Neuronal stem cell (in vitro differentiated cells): ENCODE data around the gene LIMK2.

Experiments
- DNase-seq: peaks from one replicate; pipeline ENCODE4 v3.0.0-alpha.2; 2013; ENCODE audit warnings: low spot score
- H2AFZ ChIP-seq: one replicate; pipeline ENCODE4 v1.6.1; 2013; ENCODE audit warnings: mild to moderate bottlenecking, low read length, inconsistent platforms
- H2AK5ac ChIP-seq: 2 replicates; pipeline ENCODE4 v1.6.1; 2013; ENCODE audit warnings: low read depth, mild to moderate bottlenecking, inconsistent platforms, low read length, moderate library complexity, mixed read lengths
- H2BK120ac ChIP-seq: 2 replicates; pipeline ENCODE4 v1.6.1; 2013; ENCODE audit warnings: low read depth, mild to moderate bottlenecking, inconsistent platforms, low read length, moderate library complexity, mixed read lengths
- H2BK12ac ChIP-seq: one replicate; pipeline ENCODE4 v1.6.1; 2013; ENCODE audit warnings: low read length, inconsistent platforms
- H2BK15ac ChIP-seq: 2 replicates; pipeline ENCODE4 v1.6.1; 2013; ENCODE audit warnings: mild to moderate bottlenecking, low read length, inconsistent platforms, mixed read lengths
- H2BK5ac ChIP-seq: one replicate; pipeline ENCODE4 v1.6.1; 2013; ENCODE audit warnings: inconsistent platforms, mild to moderate bottlenecking, low read length, moderate library complexity
- H3K14ac ChIP-seq: one replicate; pipeline ENCODE4 v1.6.1; 2013; ENCODE audit warnings: low read length, inconsistent platforms
- H3K18ac ChIP-seq: 2 replicates; pipeline ENCODE4 v1.6.1; 2013; ENCODE audit warnings: low read length, inconsistent platforms
- H3K23ac ChIP-seq: 2 replicates; pipeline ENCODE4 v1.6.1; 2013; ENCODE audit warnings: low read depth, mild to moderate bottlenecking, mixed read lengths, low read length, inconsistent platforms; ENCODE audit not compliant: poor library complexity
- H3K27ac ChIP-seq: replicated peaks from 3 replicates; pipeline ENCODE4 v1.5.1; 2013; ENCODE audit warnings: low read length, inconsistent platforms
- H3K27me3 ChIP-seq, 3 experiments: 2 replicates each; pipeline ENCODE4 v1.6.1; 2013; ENCODE audit warnings: low read length in 3 of 3, mild to moderate bottlenecking in 2 of 3, inconsistent platforms in 1 of 3, low read depth in 1 of 3, mixed read lengths in 1 of 3, moderate library complexity in 1 of 3; ENCODE audit not compliant: control insufficient read depth in 3 of 3, insufficient read depth in 3 of 3
- H3K36me3 ChIP-seq, 2 donors: replicated peaks in 1 of 2; 2 replicates each; pipeline ENCODE4 v1.6.1; 2013; ENCODE audit warnings: low read length in 2 of 2; ENCODE audit not compliant: control insufficient read depth in 2 of 2, insufficient read depth in 2 of 2
- H3K4ac ChIP-seq: 2 replicates; pipeline ENCODE4 v1.6.1; 2013; ENCODE audit warnings: inconsistent platforms, mild to moderate bottlenecking, low read length, moderate library complexity
- H3K4me1 ChIP-seq, 2 donors: 1 replicate in 1 of 2; 2 replicates in 1 of 2; pipeline ENCODE4 v1.6.1; 2013; ENCODE audit warnings: low read length in 2 of 2, low read depth in 1 of 2; ENCODE audit not compliant: control insufficient read depth in 2 of 2, insufficient read depth in 1 of 2
- H3K4me2 ChIP-seq: one replicate; pipeline ENCODE4 v1.6.1; 2013; ENCODE audit warnings: mild to moderate bottlenecking, low read length, inconsistent platforms; ENCODE audit not compliant: insufficient read depth, poor library complexity, severe bottlenecking
- H3K4me3 ChIP-seq, 2 donors: 2 replicates each; pipeline ENCODE4 v1.5.1; 2013; ENCODE audit warnings: low read length in 2 of 2, mild to moderate bottlenecking in 2 of 2, inconsistent platforms in 1 of 2, moderate library complexity in 1 of 2
- H3K79me1 ChIP-seq: one replicate; pipeline ENCODE4 v1.6.1; 2013; ENCODE audit warnings: low read depth, mild to moderate bottlenecking, inconsistent platforms, low read length, moderate library complexity
- H3K9ac ChIP-seq: one replicate; pipeline ENCODE4 v1.6.1; 2013; ENCODE audit warnings: mild to moderate bottlenecking, low read depth, low read length, inconsistent platforms; ENCODE audit not compliant: poor library complexity
- H3K9me3 ChIP-seq, 2 donors: replicated peaks in 1 of 2; 2 replicates each; pipeline versions ENCODE3 to v1.6.1; 2013; ENCODE audit warnings: low read length in 2 of 2, mild to moderate bottlenecking in 2 of 2, inconsistent platforms in 1 of 2, low read depth in 1 of 2, mixed read lengths in 1 of 2, moderate library complexity in 1 of 2; ENCODE audit not compliant: control insufficient read depth in 2 of 2, insufficient read depth in 1 of 2
- H4K8ac ChIP-seq: one replicate; pipeline ENCODE4 v1.6.1; 2013; ENCODE audit warnings: low read depth, mild to moderate bottlenecking, inconsistent platforms, low read length, moderate library complexity
- H4K91ac ChIP-seq: one replicate; pipeline ENCODE4 v1.6.1; 2013; ENCODE audit warnings: low read length, low read depth, mild to moderate bottlenecking, inconsistent platforms; ENCODE audit not compliant: poor library complexity
- WGBS, 2 donors: extraction: QIAGEN DNeasy Blood & Tissue Kit; methylation state at CpG; one replicate each; pipeline ENCODE4 v1.1.7; 2013; ENCODE audit warnings: missing lambda C conversion rate in 2 of 2, mixed read lengths in 1 of 2; ENCODE audit not compliant: insufficient read length in 2 of 2, insufficient replicate concordance in 1 of 2; ENCODE audit errors: extremely low coverage in 2 of 2; 5-methylcytosine and 5-hydroxymethylcytosine counted together

Gene LIMK2

GRCh38 chr22:31250740-31251600 is 38.9 kb downstream of the LIMK2 start:
- no peaks in the 10 kb centered on the region for H3K9me3 ChIP-seq
- no peak overlapping the region for H2AFZ ChIP-seq
- H3K4ac ChIP-seq, result no peak overlapping the region
- H3K4me3 ChIP-seq, result no peak overlapping the region
- H3K4me1 ChIP-seq, result peaks cover 9 to 17% of the 10 kb centered on the region in 2 donors
- H4K91ac ChIP-seq, result no peak overlapping the region
- H2AK5ac ChIP-seq, result no peak overlapping the region
- no peaks in the 10 kb centered on the region for H3K27me3 ChIP-seq
- H3K14ac ChIP-seq, result no peak overlapping the region
- no peak overlapping the region for H2BK15ac ChIP-seq
- no peak overlapping the region for H2BK120ac ChIP-seq
- H3K9ac ChIP-seq, result no peak overlapping the region
- H2BK12ac ChIP-seq, result no peak overlapping the region
- H4K8ac ChIP-seq, result no peak overlapping the region
- DNase-seq, result no peak
- peaks cover 6 to 10% of the 10 kb centered on the region in 2 donors for H3K36me3 ChIP-seq
- no peak overlapping the region for H3K27ac ChIP-seq
- WGBS, 2 donors, result no CpG with 5 or more reads among the region's 4 CpGs
- no peak overlapping the region for H3K4me2 ChIP-seq
- H2BK5ac ChIP-seq, result no peak overlapping the region
- peaks cover 4% of the 10 kb centered on the region for H3K79me1 ChIP-seq
- H3K23ac ChIP-seq, result no peak overlapping the region
- no peak overlapping the region for H3K18ac ChIP-seq

GRCh38 chr22:31253949-31254348 is 41.9 kb downstream of the LIMK2 start:
- WGBS, 2 donors, result no CpG with 5 or more reads among the region's 4 CpGs
- Histone ChIP-seq H3K4me1 (peaks cover 3 to 7% of the 10 kb centered on the region in 2 donors), H2BK15ac (no peak overlapping the region), H2BK12ac (no peak overlapping the region), H3K9me3 (no peaks in the 10 kb centered on the region), H3K18ac (no peak overlapping the region), H3K4me3 (no peak overlapping the region), H3K9ac (no peak overlapping the region), H2AK5ac (no peak overlapping the region), H3K27me3 (no peaks in the 10 kb centered on the region), H4K91ac (no peak overlapping the region), H3K23ac (no peak overlapping the region), H4K8ac (no peak overlapping the region), H3K4me2 (no peak overlapping the region), H3K4ac (no peak overlapping the region), H3K79me1 (peaks cover 3% of the 10 kb centered on the region), H3K27ac (no peak overlapping the region), H2AFZ (no peak overlapping the region), H3K14ac (no peak overlapping the region), H2BK120ac (no peak overlapping the region), H3K36me3 (peaks cover 14 to 22% of the 10 kb centered on the region in 2 donors), H2BK5ac (no peak overlapping the region)
- no peak for DNase-seq

GRCh38 chr22:31259798-31260473 is 47.8 kb downstream of the LIMK2 start:
- no peaks in the 10 kb centered on the region for H3K79me1 ChIP-seq
- H3K27me3 ChIP-seq, result no peaks in the 10 kb centered on the region
- no peaks in the 10 kb centered on the region for H3K9me3 ChIP-seq
- H3K4ac ChIP-seq, result no peak overlapping the region
- H3K4me2 ChIP-seq, result no peak overlapping the region
- H3K9ac ChIP-seq, result no peak overlapping the region
- H3K4me3 ChIP-seq, result no peak overlapping the region
- no peak overlapping the region for H2BK120ac ChIP-seq
- H2AK5ac ChIP-seq, result no peak overlapping the region
- no peak overlapping the region for H3K23ac ChIP-seq
- no peak overlapping the region for H2AFZ ChIP-seq
- H4K91ac ChIP-seq, result no peak overlapping the region
- H3K18ac ChIP-seq, result no peak overlapping the region
- no CpG with 5 or more reads among the region's 8 CpGs for WGBS, 2 donors
- peaks cover 33 to 62% of the 10 kb centered on the region in 2 donors for H3K36me3 ChIP-seq
- no peak overlapping the region for H2BK12ac ChIP-seq
- no peak overlapping the region for H3K27ac ChIP-seq
- DNase-seq, result no peak
- H2BK5ac ChIP-seq, result no peak overlapping the region
- no peak overlapping the region for H3K14ac ChIP-seq
- no peak overlapping the region for H2BK15ac ChIP-seq
- H4K8ac ChIP-seq, result no peak overlapping the region
- H3K4me1 ChIP-seq, result no peaks in the 10 kb centered on the region

- Histone ChIP-seq H2BK12ac (no peak overlapping the region), H3K27me3 (no peaks in the 10 kb centered on the region), H2BK120ac (no peak overlapping the region), H3K79me1 (no peaks in the 10 kb centered on the region), H3K4me1 (no peaks in the 10 kb centered on the region), H3K18ac (no peak overlapping the region), H3K4me3 (no peak overlapping the region), H3K9me3 (no peaks in the 10 kb centered on the region), H2BK15ac (no peak overlapping the region), H2AFZ (no peak overlapping the region), H3K4ac (no peak overlapping the region), H3K23ac (no peak overlapping the region), H3K14ac (no peak overlapping the region), H2BK5ac (no peak overlapping the region), H3K27ac (no peak overlapping the region), H4K8ac (no peak overlapping the region), H3K9ac (no peak overlapping the region), H2AK5ac (no peak overlapping the region), H3K4me2 (no peak overlapping the region), H4K91ac (no peak overlapping the region), H3K36me3 (peaks cover 33 to 63% of the 10 kb centered on the region in 2 donors)
- WGBS, 2 donors, result no CpG with 5 or more reads among the region's 3 CpGs
- DNase-seq, result no peak
These were observed 48.4 kb downstream of the LIMK2 start for GRCh38 chr22:31260474-31260856.
